Thyroid gland (tissue), 4 donors: ENCODE results near the gene NTNG1. TPM values are rescaled to one million over a fixed set of nuclear protein-coding genes. Genes with fewer than 3 reads are reported as not detected.

ENCODE experiments used
- DNase-seq, 2 donors: peaks; one replicate each; pipeline ENCODE4 v3.0.0-alpha.2; 2019
- H3K27ac ChIP-seq, 3 donors: fragments of 200-600 bp; sonication (generic); 1 replicate in 2 of 3; 2 replicates in 1 of 3; pipeline ENCODE4 v1.5.1; 2016 to 2019; ENCODE audit warnings: mild to moderate bottlenecking in 1 of 3, moderate library complexity in 1 of 3
- H3K27me3 ChIP-seq: fragments of 200-600 bp; sonication (generic); one replicate; pipeline ENCODE4 v1.5.1; 2019
- H3K36me3 ChIP-seq, 2 donors: fragments of 200-600 bp; sonication (generic); one replicate each; pipeline ENCODE4 v1.5.1; 2016 to 2019
- H3K4me1 ChIP-seq, 2 donors: fragments of 200-600 bp; sonication (generic); one replicate each; pipeline ENCODE4 v1.5.1; 2017 to 2019
- H3K4me3 ChIP-seq, 3 donors: fragments of 200-600 bp; sonication (generic); replicated peaks in 1 of 3; 1 replicate in 2 of 3; 2 replicates in 1 of 3; pipeline ENCODE4 v1.5.1; 2016; ENCODE audit warnings: mild to moderate bottlenecking in 1 of 3
- H3K9me3 ChIP-seq: fragments of 200-600 bp; sonication (generic); one replicate; pipeline ENCODE4 v1.5.1; 2017
- CTCF ChIP-seq, 6 experiments: fragments of 200-600 bp in 3 of 6; fragments of 450-650 bp in 3 of 6; sonication (generic) in 3 of 6; IDR thresholded peaks; one replicate each; pipeline ENCODE4 v1.5.1; 2016 to 2019; ENCODE audit warnings: antibody characterized with exemption in 6 of 6, mild to moderate bottlenecking in 2 of 6, inconsistent platforms in 1 of 6, moderate library complexity in 1 of 6
- POLR2A ChIP-seq, 2 donors: fragments of 450-650 bp; IDR thresholded peaks; one replicate each; pipeline ENCODE4 v1.6.1; 2017; ENCODE audit warnings: antibody characterized with exemption in 2 of 2, mild to moderate bottlenecking in 2 of 2, moderate library complexity in 1 of 2
- WGBS, 2 donors: methylation state at CpG; one replicate each; pipeline ENCODE4 v1.1.5; 2017; 5-methylcytosine and 5-hydroxymethylcytosine counted together
- intact Hi-C: fragments of 100-400 bp; cut with DNase I; formaldehyde crosslinking; loops from one replicate; pipeline ENCODE4 v1.15.1; 2023
- total RNA-seq, 4 donors: library from RNA; depleted of rRNA; stranded (reverse); fragments of >200 nt; gene quantifications; one replicate each; pipeline ENCODE4 v1.2.3, GENCODE V29; 2016

NTNG1 gene
- total RNA-seq, 4 donors from 2014 or later, result 0.33 to 0.56 (median 0.54) TPM; not detected in 1

DNA sequence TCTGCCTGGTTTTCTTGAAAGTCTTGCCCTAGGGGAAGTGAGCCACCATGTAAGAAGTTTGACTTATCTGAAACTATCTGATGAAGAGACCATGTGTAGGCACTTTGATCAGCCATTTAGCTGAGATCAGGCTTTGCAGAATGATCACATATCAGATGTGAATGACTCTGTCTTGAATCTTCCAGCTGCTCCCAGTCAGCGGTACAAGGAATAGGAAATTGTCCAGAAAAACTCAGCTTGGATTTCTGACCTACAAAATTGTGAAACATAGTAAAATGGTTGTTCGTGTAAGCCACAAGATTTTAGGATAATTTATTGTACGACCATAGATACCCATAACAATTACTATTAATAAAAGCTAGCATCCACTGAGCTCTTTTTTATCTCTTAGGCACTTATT is 41.9 kb upstream of the NTNG1 start:
- no peak for DNase-seq
- TF ChIP-seq POLR2A (IDR thresholded peaks at IDR 0.05) (no peak), CTCF (IDR thresholded peaks at IDR 0.05) (no peak)
- intact Hi-C loops, result no loop called here

GRCh38 chr1:107100331-107100984 is 40.4 kb upstream of the NTNG1 start:
- H3K4me3 ChIP-seq, result no peak overlapping the region
- intact Hi-C loops, result no loop called here
- DNase-seq, result no peak
- no peaks in the 10 kb centered on the region for H3K36me3 ChIP-seq
- 68 to 81% methylated on average over 3 of the region's 3 CpGs for WGBS, 2 donors
- H3K27me3 ChIP-seq, result no peaks in the 10 kb centered on the region
- no peaks in the 10 kb centered on the region for H3K4me1 ChIP-seq
- no peak overlapping the region for H3K27ac ChIP-seq
- H3K9me3 ChIP-seq, result no peaks in the 10 kb centered on the region
- no peak for TF ChIP-seq POLR2A (IDR thresholded peaks at IDR 0.05)
- TF ChIP-seq CTCF (IDR thresholded peaks at IDR 0.05), result no peak

More for the DNA sequence above, 41.9 kb upstream of the NTNG1 start:
- WGBS, 2 donors, result 86 to 87% methylated on average over 3 of the region's 3 CpGs
- Histone ChIP-seq H3K27me3 (no peaks in the 10 kb centered on the region), H3K4me1 (no peaks in the 10 kb centered on the region), H3K4me3 (no peak overlapping the region), H3K9me3 (no peaks in the 10 kb centered on the region), H3K36me3 (no peaks in the 10 kb centered on the region), H3K27ac (no peak overlapping the region)

DNA sequence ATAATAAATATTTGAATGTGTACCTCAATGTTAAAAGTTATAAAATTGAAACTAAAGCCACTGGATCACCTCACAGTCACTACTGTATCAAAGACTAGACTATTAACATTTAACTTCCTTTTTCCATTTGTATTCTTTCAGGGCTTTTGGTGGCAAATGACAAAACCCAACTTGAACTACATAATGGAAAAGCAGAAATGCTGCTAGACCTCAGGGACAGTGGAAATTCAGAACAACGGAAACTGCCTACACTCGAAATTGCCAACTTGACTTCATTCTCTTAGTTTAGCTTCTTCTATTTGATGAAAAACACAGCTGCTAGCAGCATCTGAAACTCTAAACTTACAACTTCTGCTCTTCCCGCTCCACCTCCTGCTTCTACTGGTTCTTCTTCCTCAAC is 34.9 kb upstream of the NTNG1 start:
- Histone ChIP-seq H3K27ac (no peak overlapping the region), H3K36me3 (no peaks in the 10 kb centered on the region), H3K4me3 (no peak overlapping the region), H3K27me3 (no peaks in the 10 kb centered on the region), H3K9me3 (no peaks in the 10 kb centered on the region), H3K4me1 (no peaks in the 10 kb centered on the region)
- TF ChIP-seq POLR2A (IDR thresholded peaks at IDR 0.05) (no peak), CTCF (IDR thresholded peaks at IDR 0.05) (no peak)
- intact Hi-C loops, result no loop called here
- 86 to 92% methylated on average over 3 of the region's 3 CpGs for WGBS, 2 donors
- no peak for DNase-seq

DNA sequence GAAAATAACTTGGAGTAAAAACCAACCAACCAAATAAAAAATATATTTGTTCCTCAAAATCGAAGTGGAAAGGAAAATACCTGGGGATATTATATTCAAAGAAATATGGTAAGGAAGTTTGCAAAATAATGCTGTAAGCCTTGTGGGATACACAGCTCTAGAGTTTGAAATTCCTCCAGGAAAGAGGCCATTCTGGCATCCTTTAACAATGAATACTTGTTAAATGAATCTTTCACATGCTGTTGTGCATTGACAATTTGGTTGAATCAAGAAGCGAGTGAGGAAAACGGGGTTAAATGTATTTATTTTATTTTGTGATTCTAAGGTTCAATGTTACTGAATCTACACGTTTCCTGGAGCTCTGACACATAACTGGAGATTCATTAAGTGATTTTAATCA is 30.5 kb upstream of the NTNG1 start:
- Histone ChIP-seq H3K36me3 (no peaks in the 10 kb centered on the region), H3K4me3 (no peak overlapping the region), H3K27ac (no peak overlapping the region), H3K4me1 (no peaks in the 10 kb centered on the region), H3K27me3 (no peaks in the 10 kb centered on the region), H3K9me3 (no peaks in the 10 kb centered on the region)
- 51 to 54% methylated on average over 4 of the region's 4 CpGs for WGBS, 2 donors
- intact Hi-C loops, result no loop called here
- DNase-seq, result no peak
- no peak for TF ChIP-seq CTCF (IDR thresholded peaks at IDR 0.05)
- no peak for TF ChIP-seq POLR2A (IDR thresholded peaks at IDR 0.05)

GRCh38 chr1:107116306-107116790 is 24.5 kb upstream of the NTNG1 start:
- no peaks in the 10 kb centered on the region for H3K36me3 ChIP-seq
- TF ChIP-seq CTCF (IDR thresholded peaks at IDR 0.05) (no peak), POLR2A (IDR thresholded peaks at IDR 0.05) (no peak)
- H3K4me3 ChIP-seq, result no peak overlapping the region
- H3K27ac ChIP-seq, result no peak overlapping the region
- intact Hi-C loops, result no loop called here
- H3K27me3 ChIP-seq, result no peaks in the 10 kb centered on the region
- H3K9me3 ChIP-seq, result no peaks in the 10 kb centered on the region
- no peaks in the 10 kb centered on the region for H3K4me1 ChIP-seq
- DNase-seq, result no peak
